HG03108 (cell line): Measurements from ENCODE around the gene MBD3L3.
"Not testable (repeated sequence)": the region's sequence is repeated elsewhere in the genome, so short reads cannot be mapped to it uniquely, and the experiment has no call there.

ENCODE experiments used
- ATAC-seq: cut with Tn5 transposase; IDR thresholded peaks from one replicate; pipeline ENCODE4 v1.9.1; 2021; ENCODE audit warnings: moderate library complexity; ENCODE audit not compliant: unreplicated experiment

The MBD3L3 gene

GRCh38 chr19:7063764-7064418 is 5.4 kb upstream of the MBD3L3 start:
- ATAC-seq: no peak

GRCh38 chr19:7063339-7063738 is 4.9 kb upstream of the MBD3L3 start:
- ATAC-seq: no peak

GRCh38 chr19:7059977-7060376 is 1.5 kb upstream of the MBD3L3 start:
- ATAC-seq: not testable (repeated sequence)

- ATAC-seq: not testable (repeated sequence)
Measured at GRCh38 chr19:7056371-7056770, 2.1 kb downstream of the MBD3L3 start.

- not testable (repeated sequence) for ATAC-seq
Measured at GRCh38 chr19:7055679-7056078, 2.8 kb downstream of the MBD3L3 start.

GRCh38 chr19:7054635-7055368 is 3.7 kb downstream of the MBD3L3 start:
- not testable (repeated sequence) for ATAC-seq

- not testable (repeated sequence) for ATAC-seq
Measured at GRCh38 chr19:7052896-7053295, 5.6 kb downstream of the MBD3L3 start.

GRCh38 chr19:7051421-7051820 is 7.1 kb downstream of the MBD3L3 start:
- ATAC-seq: not testable (repeated sequence)

GRCh38 chr19:7049021-7049420 is 9.5 kb downstream of the MBD3L3 start, which contains the start of gene MBD3L2:
MBD3L2 (plus strand) TSS chr19:7049321; CDS start chr19:7049374, 53 bp downstream.
- not testable (repeated sequence) for ATAC-seq

- ATAC-seq: not testable (repeated sequence)
Measured at GRCh38 chr19:7041563-7041962, 16.9 kb downstream of the MBD3L3 start.

GRCh38 chr19:7040079-7040478 is 18.4 kb downstream of the MBD3L3 start, which contains the start of gene MBD3L4:
MBD3L4 (minus strand) TSS chr19:7040179; CDS start chr19:7040144, 35 bp downstream.
- not testable (repeated sequence) for ATAC-seq

GRCh38 chr19:7030278-7030677 is 28.2 kb downstream of the MBD3L3 start, which contains the start of gene MBD3L5:
MBD3L5 (plus strand) TSS chr19:7030578; CDS start chr19:7030612, 34 bp downstream.
- ATAC-seq: not testable (repeated sequence)

GRCh38 chr19:7028790-7029189 is 29.7 kb downstream of the MBD3L3 start:
- not testable (repeated sequence) for ATAC-seq

GRCh38 chr19:7021331-7021730 is 37.1 kb downstream of the MBD3L3 start, which contains the start of gene MBD3L2B:
MBD3L2B (minus strand) TSS chr19:7021431; CDS start chr19:7021397, 34 bp downstream.
- not testable (repeated sequence) for ATAC-seq

- no peak for ATAC-seq
Measured at GRCh38 chr19:7018828-7019227, 39.6 kb downstream of the MBD3L3 start.

- no peak for ATAC-seq
Measured at GRCh38 chr19:7013678-7014077, 44.8 kb downstream of the MBD3L3 start.

GRCh38 chr19:7010722-7011593 is 47.5 kb downstream of the MBD3L3 start:
- ATAC-seq: no peak

GRCh38 chr19:7007859-7008258 is 50.6 kb downstream of the MBD3L3 start:
- no peak for ATAC-seq
